Endodermal cell (in vitro differentiated cells): ENCODE measurements around the gene DPPA5. TPM values are rescaled to one million over a fixed set of nuclear protein-coding genes. Genes with fewer than 3 reads are reported as not detected.

Experiments used
- DNase-seq: peaks from one replicate; pipeline ENCODE4 v3.0.0-alpha.2; 2017
- H3K27ac ChIP-seq: 2 replicates; pipeline ENCODE4 v1.5.1; 2013; ENCODE audit warnings: mild to moderate bottlenecking, low read depth, low read length, moderate library complexity
- H3K27me3 ChIP-seq: 2 replicates; pipeline ENCODE4 v1.6.1; 2013; ENCODE audit warnings: mild to moderate bottlenecking, low read length, moderate library complexity; ENCODE audit not compliant: insufficient read depth, control insufficient read depth, poor library complexity, severe bottlenecking
- H3K36me3 ChIP-seq: 2 replicates; pipeline ENCODE4 v1.7.0; 2013; ENCODE audit warnings: mild to moderate bottlenecking, low read length, moderate library complexity; ENCODE audit not compliant: control insufficient read depth, insufficient read depth
- H3K4me1 ChIP-seq: one replicate; pipeline ENCODE4 v1.7.0; 2013; ENCODE audit warnings: low read length; ENCODE audit not compliant: control insufficient read depth, insufficient read depth
- H3K4me3 ChIP-seq: 2 replicates; pipeline ENCODE4 v1.5.1; 2013; ENCODE audit warnings: mild to moderate bottlenecking, low read length, moderate library complexity
- H3K9ac ChIP-seq: 2 replicates; pipeline ENCODE4 v1.6.1; 2013; ENCODE audit warnings: mild to moderate bottlenecking, low read length, moderate library complexity; ENCODE audit not compliant: poor library complexity, severe bottlenecking; ENCODE audit errors: extremely low read depth
- H3K9me3 ChIP-seq: 2 replicates; pipeline ENCODE4 v1.6.1; 2013; ENCODE audit warnings: mild to moderate bottlenecking, low read length, moderate library complexity; ENCODE audit not compliant: control insufficient read depth
- H3K27ac Mint-ChIP-seq: 2 replicates; pipeline ENCODE4 v1.8.0; 2020; ENCODE audit warnings: mixed read lengths
- H3K27me3 Mint-ChIP-seq: 2 replicates; pipeline ENCODE4 v1.8.0; 2021; ENCODE audit warnings: mild to moderate bottlenecking, mixed read lengths; ENCODE audit not compliant: insufficient read depth
- H3K36me3 Mint-ChIP-seq: 2 replicates; pipeline ENCODE4 v1.8.0; 2020; ENCODE audit warnings: low read depth, mixed read lengths
- H3K4me1 Mint-ChIP-seq: 2 replicates; pipeline ENCODE4 v1.8.0; 2020; ENCODE audit warnings: mixed read lengths
- H3K4me3 Mint-ChIP-seq: 2 replicates; pipeline ENCODE4 v1.8.0; 2020; ENCODE audit warnings: mild to moderate bottlenecking, moderate library complexity, mixed read lengths
- H3K9me3 Mint-ChIP-seq: 2 replicates; pipeline ENCODE4 v1.8.0; 2020; ENCODE audit warnings: mild to moderate bottlenecking, mixed read lengths
- WGBS, 2 experiments: methylation state at CpG; one replicate each; pipeline versions ENCODE4 v1.1.5 to v1.1.7; 2013; ENCODE audit warnings: missing lambda C conversion rate in 2 of 2, mixed read lengths in 1 of 2; ENCODE audit not compliant: insufficient coverage in 1 of 2, insufficient read length in 1 of 2; 5-methylcytosine and 5-hydroxymethylcytosine counted together
- long read RNA-seq, 4 experiments: library from polyadenylated mRNA in 2 of 4; library from RNA in 1 of 4; library from capped mRNA in 1 of 4; stranded (forward) in 3 of 4; unstranded in 1 of 4; transcript quantifications; one replicate each; pipeline ENCODE4 v2.0.0, GENCODE V29; 2020 to 2021; ENCODE audit warnings: inconsistent platforms in 1 of 4
- polyA plus RNA-seq, 2 experiments: library from polyadenylated mRNA; stranded (reverse); fragments of 50-300 nt; gene quantifications; one replicate each; pipeline ENCODE4 v1.2.3, GENCODE V29; 2013
- total RNA-seq, 2 donors: library from RNA; stranded (reverse); fragmentation: NEBNext Ultra II Directional in 1 of 2; extraction: Animal tissue kit (Norgen Biotek cat#: 25700) in 1 of 2; gene quantifications; 2 replicates in 1 of 2; 3 replicates in 1 of 2; pipeline ENCODE4 v1.2.1, GENCODE V29; 2021
- TF ChIP-seq, protein P1 (sequence below): fragments of 200-600 bp; sonication (generic); conservative IDR thresholded peaks from 2 replicates; pipeline ENCODE4 v1.5.0; 2021; ENCODE audit warnings: antibody characterized with exemption, mild to moderate bottlenecking

Gene DPPA5
- not detected for total RNA-seq
- not detected for polyA plus RNA-seq (2013, experiment 1 of 2)
- not detected for polyA plus RNA-seq (2013, experiment 2 of 2)
- long read RNA-seq, experiment 1, result 0 reads
- long read RNA-seq, experiment 2, result 0 reads
- long read RNA-seq, experiment 3, result 0 reads
- long read RNA-seq, experiment 4, result 0 reads

- H3K9me3 ChIP-seq, result no peaks in the 10 kb centered on the region
- H3K36me3 ChIP-seq, result no peaks in the 10 kb centered on the region
- no peak within 1 kb of the TSS for H3K4me3 ChIP-seq
- no peak within 1 kb of the TSS for H3K9ac ChIP-seq
- Mint-ChIP-seq H3K9me3 (no peaks in the 10 kb centered on the region), H3K27ac (no peak within 1 kb of the TSS), H3K27me3 (peaks cover 8% of the 10 kb centered on the region), H3K4me1 (peaks cover 6% of the 10 kb centered on the region), H3K4me3 (no peak within 1 kb of the TSS), H3K36me3 (no peaks in the 10 kb centered on the region)
- H3K27ac ChIP-seq, result no peak within 1 kb of the TSS
- H3K27me3 ChIP-seq, result no peaks in the 10 kb centered on the region
- DNase-seq, result no peak
- no peaks in the 10 kb centered on the region for H3K4me1 ChIP-seq
- WGBS, 2 experiments, result 94 to 95% methylated on average over 31 to 59 of the region's 59 CpGs
- TF ChIP-seq, protein P1, sequence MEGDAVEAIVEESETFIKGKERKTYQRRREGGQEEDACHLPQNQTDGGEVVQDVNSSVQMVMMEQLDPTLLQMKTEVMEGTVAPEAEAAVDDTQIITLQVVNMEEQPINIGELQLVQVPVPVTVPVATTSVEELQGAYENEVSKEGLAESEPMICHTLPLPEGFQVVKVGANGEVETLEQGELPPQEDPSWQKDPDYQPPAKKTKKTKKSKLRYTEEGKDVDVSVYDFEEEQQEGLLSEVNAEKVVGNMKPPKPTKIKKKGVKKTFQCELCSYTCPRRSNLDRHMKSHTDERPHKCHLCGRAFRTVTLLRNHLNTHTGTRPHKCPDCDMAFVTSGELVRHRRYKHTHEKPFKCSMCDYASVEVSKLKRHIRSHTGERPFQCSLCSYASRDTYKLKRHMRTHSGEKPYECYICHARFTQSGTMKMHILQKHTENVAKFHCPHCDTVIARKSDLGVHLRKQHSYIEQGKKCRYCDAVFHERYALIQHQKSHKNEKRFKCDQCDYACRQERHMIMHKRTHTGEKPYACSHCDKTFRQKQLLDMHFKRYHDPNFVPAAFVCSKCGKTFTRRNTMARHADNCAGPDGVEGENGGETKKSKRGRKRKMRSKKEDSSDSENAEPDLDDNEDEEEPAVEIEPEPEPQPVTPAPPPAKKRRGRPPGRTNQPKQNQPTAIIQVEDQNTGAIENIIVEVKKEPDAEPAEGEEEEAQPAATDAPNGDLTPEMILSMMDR, result no peak
Measured at GRCh38 chr6:73353636-73354593, at the start of gene DPPA5. TSS of gene DPPA5 (minus strand) at chr6:73354276. CDS start at chr6:73354225, 51 bp downstream.

DNA sequence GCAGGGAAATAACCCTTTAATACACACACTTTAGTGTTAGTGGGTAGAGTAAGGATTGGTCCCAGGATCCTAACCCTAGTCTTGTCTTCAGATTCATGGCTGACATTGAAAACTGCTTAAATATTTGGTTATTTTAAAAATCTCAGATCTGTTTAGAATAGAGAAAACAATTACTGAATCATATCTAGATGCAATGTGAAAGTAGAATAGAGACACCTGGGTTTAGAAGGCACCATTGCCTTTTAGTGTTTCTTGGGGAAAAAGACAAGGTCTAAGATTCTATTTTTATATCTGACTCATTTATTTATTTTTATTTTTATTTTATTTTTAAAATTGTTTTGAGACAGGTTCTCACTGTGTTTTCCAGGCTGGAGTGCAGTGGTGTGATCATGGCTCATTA lies 46.6 kb upstream of the DPPA5 start:
- Mint-ChIP-seq H3K36me3 (no peaks in the 10 kb centered on the region), H3K27ac (no peak overlapping the region), H3K4me1 (no peaks in the 10 kb centered on the region), H3K27me3 (no peaks in the 10 kb centered on the region), H3K4me3 (no peak overlapping the region), H3K9me3 (no peaks in the 10 kb centered on the region)
- no peaks in the 10 kb centered on the region for H3K9me3 ChIP-seq
- no peak overlapping the region for H3K4me3 ChIP-seq
- no peaks in the 10 kb centered on the region for H3K4me1 ChIP-seq
- no peak overlapping the region for H3K9ac ChIP-seq
- no peaks in the 10 kb centered on the region for H3K27me3 ChIP-seq
- H3K27ac ChIP-seq, result no peak overlapping the region
- no peak for DNase-seq
- H3K36me3 ChIP-seq, result no peaks in the 10 kb centered on the region
- TF ChIP-seq, protein P1, result no peak

DNA sequence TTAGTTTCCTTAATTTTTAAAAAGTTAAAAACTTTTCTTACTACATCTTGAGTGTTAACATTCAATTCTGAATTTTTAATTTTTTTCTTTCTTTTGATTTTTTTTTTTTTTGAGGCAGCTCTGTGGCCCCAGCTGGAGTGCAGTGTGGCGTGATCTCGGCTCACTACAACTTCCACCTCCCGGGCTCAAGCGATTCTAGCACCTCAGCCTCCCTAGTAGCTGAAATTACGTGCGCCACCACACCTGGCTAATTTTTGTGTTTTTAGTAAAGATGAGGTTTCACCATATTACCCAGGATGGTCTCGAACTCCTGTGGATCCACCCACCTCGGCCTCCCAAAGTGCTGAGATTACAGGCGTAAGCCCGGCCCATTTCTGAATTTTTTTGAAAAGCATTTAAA lies 41.8 kb upstream of the DPPA5 start:
- no peaks in the 10 kb centered on the region for H3K36me3 Mint-ChIP-seq

More for the DNA sequence above, 41.8 kb upstream of the DPPA5 start:
- H3K27ac ChIP-seq, result no peak overlapping the region
- H3K9me3 Mint-ChIP-seq, result peaks cover 8% of the 10 kb centered on the region
- H3K9ac ChIP-seq, result no peak overlapping the region
- no peak overlapping the region for H3K4me3 ChIP-seq
- H3K27me3 ChIP-seq, result no peaks in the 10 kb centered on the region
- H3K36me3 ChIP-seq, result no peaks in the 10 kb centered on the region
- no peak overlapping the region for H3K27ac Mint-ChIP-seq
- no peaks in the 10 kb centered on the region for H3K9me3 ChIP-seq
- H3K27me3 Mint-ChIP-seq, result peaks cover 4% of the 10 kb centered on the region
- H3K4me1 Mint-ChIP-seq, result no peaks in the 10 kb centered on the region
- no peaks in the 10 kb centered on the region for H3K4me1 ChIP-seq
- no peak overlapping the region for H3K4me3 Mint-ChIP-seq
- WGBS, 2 experiments, result 92 to 100% methylated on average over 6 to 10 of the region's 10 CpGs
- TF ChIP-seq, protein P1, result no peak
- no peak for DNase-seq
